Hematopoietic multipotent progenitor cell treated with erythropoietin and hydrocortisone succinate and interleukin-3 and kit ligand, for 6 days (in vitro differentiated cells): ENCODE results near the gene RABEPK.
"Not testable (repeated sequence)": the region's sequence is repeated elsewhere in the genome, so short reads cannot be mapped to it uniquely, and the experiment has no call there.

ENCODE experiments used
- DNase-seq: peaks from one replicate; pipeline ENCODE4 v3.0.0-alpha.2; 2015

The RABEPK gene

DNA sequence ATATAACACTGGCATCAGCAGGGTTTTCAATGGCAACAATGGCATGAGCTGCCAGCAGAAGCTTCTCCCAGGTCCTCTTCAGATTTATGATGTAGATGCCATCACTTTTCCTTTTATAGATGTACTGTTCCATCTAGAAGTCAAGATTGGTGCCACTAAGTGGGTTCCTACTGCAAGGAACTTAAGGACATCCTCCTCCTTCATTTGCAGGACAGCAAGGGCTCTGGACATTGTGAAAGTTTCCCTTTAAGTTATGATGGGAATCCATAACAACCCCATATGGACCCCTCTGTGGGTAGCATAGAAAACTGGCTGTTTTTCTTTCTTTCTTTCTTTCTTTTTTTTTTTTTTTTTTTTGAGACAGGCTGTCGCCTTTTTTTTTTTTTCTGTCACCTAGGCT is 4.8 kb upstream of the RABEPK start:
- not testable (repeated sequence) for DNase-seq

DNA sequence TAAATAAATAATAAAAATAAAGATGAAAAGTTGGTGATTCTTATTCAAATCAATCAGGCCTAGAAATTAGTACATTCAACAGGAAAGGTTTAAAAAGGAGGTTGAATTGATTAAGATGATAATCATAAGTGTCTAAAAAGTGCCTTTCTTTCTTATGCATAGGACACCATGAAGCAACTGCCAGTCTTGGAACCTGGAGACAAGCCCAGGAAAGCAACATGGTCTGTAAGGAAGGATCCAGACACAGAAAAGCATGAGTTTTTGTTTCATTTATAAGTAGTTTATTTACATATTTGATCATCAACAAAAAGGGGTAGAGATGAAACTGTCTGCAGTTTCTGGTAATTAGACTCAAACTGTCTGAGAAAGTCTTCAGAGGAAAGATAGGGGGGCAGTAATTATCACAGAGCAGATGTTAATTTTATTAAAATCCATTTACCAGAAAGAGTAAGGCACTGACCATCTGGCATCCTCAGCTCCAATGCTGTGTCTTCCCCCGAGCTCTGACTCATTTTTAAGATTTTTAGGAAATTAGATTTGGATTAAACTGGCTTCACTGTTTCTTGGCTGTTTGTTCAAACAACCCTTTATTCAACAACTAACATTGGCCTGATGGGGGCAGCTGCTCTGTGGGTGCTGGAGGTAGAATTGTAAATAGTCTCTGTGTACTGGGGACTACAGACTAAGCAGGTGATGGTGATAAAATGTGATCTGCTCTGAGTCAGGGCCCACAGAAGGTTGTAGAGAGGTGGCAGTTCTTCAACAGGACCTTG is 2.7 kb downstream of the RABEPK start:
- DNase-seq: peak; percentile 21

DNA sequence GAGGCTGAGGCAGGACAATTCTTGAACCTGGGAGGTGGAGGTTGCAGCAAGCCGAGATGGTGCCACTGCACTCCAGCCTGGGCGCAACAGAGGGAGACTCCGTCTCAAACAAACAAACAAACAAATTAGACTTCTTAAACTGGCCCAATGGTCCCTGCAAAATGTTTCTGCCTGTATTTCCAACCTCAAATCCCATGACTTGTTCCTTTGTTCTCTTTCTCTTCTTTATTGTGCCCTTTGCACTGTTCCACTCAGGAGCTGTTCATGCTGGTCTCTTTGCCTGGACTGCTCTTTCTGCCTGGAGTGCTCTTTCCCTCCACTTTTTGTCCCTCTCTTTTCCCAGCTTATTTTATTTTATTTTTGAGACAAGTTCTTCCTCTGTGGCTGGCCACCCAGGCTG is 4.1 kb downstream of the RABEPK start:
- DNase-seq: no peak

DNA sequence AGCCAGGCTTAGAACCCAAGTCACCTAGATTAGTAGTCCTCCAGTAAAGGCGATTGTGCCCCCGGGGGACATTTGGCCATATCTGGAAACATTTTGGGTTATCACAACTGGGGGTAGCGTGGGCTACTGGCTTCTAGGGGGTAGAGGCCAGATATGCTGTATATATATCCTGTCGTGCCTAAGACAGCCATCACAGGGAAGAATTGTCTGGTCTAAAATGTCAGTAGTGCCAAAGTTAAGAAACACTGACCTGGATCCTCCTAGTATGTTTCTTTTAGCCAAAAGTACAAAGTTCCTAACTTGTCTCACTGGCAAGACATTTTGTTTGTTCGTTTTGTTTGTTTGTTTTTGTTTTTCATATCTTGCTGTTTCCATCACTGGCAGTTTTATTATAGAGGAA is 13.8 kb downstream of the RABEPK start:
- DNase-seq: no peak

DNA sequence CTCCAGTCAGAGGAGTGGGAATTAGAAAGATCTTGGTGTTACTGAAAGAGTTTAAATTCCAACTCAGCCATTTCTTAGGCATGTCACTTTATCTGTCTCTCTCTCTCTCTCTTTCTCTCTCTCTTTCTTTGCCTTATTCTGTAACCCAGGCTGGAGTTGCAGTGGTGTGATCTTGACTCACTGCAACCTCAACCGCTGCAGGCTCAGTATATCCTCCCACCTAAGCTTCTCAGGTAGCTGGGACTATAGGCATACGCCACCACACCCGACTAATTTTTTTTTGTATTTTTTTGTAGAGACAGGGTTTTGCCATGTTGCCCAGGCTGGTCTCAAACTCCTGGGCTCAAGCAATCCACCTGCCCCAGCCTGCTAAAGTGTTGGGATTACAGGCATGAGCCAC is 18.3 kb downstream of the RABEPK start:
- no peak for DNase-seq

DNA sequence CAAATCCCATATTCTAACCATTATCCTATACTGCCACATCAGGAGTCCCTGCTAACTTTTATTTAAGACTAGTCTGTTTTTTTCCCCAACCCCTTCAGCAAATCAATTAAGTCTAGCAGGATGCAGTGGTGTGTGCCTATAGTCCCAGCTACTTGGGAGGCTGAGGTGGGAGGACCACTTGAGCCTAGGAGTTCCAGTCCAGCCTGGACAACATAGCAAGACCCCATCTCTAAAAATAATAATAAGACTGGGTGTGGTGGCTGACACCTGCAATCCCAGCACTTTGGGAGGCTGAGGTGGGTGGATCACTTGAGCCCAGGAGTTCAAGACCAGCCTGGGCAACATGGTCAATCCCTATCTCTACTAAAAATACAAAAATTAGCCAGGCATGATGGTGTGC is 24.5 kb downstream of the RABEPK start:
- DNase-seq: not testable (repeated sequence)

DNA sequence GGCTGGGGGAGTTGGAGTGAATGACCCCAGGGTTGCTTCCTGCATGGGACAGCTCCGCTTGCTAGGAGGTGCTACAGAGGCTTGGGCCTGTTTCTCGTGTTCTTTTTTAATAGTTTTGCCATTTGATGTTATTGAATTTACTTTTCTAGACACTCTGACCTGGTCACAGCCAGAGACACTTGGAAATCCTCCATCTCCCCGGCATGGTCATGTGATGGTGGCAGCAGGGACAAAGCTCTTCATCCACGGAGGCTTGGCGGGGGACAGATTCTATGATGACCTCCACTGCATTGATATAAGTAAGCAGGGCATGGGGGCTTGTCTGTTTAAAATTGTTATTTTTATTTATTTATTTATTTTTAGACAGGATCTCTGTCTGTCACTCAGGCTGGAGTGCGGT is 27.4 kb downstream of the RABEPK start:
- no peak for DNase-seq

DNA sequence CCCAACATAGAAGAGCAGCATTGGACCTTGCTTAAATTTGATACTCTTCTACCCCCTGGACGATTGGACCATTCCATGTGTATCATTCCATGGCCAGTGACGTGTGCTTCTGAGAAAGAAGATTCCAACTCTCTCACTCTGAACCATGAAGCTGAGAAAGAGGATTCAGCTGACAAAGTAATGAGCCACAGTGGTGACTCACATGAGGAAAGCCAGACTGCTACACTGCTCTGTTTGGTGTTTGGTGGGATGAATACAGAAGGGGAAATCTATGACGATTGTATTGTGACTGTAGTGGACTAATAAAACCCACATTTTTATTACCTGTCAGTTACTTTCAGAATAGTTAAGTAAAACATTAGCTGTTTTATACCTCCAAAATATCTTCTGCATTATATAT is 33.3 kb downstream of the RABEPK start:
- no peak for DNase-seq

DNA sequence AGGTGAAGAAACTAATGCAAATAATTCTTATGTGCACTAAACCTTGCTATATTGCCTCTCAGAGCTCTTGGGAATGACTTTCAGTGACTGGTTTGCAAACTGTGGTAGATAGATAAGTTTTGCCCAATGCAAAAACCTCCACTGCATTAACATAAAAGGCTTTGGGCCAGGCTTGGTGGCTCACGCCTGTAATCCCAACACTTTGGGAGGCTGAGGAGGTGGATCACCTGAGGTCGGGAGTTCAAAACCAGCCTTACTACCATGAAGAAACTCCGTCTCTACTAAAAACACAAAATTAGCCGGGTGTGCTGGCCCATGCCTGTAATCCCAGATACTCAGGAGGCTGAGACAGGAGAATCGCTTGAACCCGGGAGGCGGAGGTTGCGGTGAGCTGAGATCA is 33.8 kb downstream of the RABEPK start:
- not testable (repeated sequence) for DNase-seq

DNA sequence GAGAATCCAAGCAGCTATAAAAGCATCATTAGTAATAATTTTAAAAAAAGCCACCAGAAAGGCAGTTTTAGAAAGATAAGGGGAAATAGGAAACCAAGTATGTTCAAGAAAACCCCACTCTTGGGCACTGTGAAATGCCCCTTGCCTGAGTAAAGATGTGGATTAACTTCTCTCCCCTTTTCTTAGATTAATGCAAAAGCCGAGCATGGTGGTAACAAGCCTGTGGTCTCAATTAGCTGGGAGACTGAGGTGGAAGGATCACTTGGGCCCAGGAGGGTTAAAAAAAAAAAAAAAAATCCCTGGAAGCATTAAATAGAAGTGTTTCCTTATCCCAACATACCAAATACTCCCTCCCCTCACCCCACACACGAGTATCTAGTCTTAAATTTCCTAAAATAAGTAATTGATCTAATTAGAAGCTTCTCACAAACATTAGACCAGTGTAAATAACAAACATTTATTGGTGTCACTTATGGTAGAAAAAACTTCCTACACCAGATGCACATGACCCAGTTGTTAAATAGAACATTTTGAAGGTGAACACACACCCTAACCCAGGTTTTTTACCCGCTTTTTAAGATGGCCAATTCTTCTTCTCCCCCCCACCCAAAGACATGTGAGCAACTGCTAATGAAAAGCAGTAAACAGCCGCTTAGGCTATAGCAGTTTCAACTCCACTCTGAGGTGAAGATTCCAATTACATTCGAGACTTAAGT is 35.6 kb downstream of the RABEPK start:
- DNase-seq: no peak

DNA sequence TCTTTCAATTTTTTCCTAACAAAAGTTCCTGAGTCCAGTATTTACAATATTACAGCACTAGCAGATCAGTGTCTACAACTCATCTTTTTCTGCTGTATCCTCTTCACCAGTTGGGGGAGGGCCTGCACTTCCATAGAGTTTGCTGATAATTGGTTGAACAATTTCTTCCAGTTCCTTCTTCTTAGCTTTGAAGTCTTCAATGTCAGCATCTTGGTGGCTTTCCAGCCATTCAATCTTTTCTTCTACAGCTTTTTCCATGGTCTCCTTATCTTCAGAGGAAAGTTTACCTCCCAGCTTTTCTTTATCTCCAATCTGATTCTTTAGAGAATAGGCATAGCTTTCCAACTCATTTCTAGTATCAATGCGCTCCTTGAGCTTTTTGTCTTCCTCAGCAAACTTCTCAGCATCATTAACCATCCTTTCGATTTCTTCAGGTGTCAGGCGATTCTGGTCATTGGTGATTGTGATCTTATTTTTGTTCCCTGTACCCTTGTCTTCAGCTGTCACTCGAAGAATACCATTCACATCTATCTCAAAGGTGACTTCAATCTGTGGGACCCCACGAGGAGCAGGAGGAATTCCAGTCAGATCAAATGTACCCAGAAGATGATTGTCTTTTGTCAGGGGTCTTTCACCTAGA is 36.3 kb downstream of the RABEPK start:
- not testable (repeated sequence) for DNase-seq

DNA sequence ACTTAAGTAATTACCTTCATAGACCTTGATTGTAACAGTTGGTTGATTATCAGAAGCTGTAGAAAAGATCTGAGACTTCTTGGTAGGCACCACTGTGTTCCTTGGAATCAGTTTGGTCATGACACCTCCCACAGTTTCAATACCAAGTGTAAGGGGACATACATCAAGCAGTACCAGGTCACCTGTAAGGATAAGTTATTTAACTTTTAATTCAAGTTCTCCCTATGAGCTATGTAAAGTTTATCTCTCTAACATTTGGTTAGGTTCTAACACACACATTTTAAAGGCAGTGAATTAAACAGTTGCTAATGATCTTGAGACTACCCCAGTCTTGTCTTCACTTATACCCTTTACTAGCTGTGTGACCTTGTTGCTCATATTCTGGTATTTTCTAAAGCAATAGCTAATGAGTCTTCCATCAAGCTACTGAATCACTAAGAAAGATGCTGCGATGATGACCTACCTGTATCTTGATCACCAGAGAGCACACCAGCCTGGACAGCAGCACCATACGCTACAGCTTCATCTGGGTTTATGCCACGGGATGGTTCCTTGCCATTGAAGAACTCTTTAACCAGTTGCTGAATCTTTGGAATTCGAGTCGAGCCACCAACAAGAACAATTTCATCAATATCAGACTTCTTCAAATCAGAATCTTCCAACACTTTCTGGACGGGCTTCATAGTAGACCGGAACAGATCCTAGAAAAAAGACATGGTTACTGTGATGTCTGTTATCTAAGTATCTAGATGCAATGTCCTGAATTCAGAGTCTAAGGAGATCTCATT is 38.0 kb downstream of the RABEPK start:
- DNase-seq: no peak

DNA sequence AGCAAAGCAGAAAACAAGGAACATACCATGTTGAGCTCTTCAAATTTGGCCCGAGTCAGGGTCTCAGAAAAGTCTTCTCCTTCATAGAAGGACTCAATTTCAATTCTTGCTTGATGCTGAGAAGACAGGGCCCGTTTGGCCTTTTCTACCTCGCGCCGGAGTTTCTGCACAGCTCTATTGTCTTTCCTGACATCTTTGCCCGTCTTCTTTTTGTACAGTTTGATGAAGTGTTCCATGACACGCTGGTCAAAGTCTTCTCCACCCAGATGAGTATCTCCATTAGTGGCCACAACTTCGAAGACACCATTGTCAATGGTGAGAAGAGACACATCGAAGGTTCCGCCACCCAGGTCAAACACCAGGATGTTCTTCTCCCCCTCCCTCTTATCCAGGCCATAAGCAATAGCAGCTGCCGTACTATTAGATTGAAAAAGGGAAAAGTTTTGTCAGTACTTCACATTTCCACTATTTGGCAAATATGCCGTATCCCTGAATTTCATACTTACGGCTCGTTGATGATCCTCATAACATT is 38.6 kb downstream of the RABEPK start:
- DNase-seq: no peak

DNA sequence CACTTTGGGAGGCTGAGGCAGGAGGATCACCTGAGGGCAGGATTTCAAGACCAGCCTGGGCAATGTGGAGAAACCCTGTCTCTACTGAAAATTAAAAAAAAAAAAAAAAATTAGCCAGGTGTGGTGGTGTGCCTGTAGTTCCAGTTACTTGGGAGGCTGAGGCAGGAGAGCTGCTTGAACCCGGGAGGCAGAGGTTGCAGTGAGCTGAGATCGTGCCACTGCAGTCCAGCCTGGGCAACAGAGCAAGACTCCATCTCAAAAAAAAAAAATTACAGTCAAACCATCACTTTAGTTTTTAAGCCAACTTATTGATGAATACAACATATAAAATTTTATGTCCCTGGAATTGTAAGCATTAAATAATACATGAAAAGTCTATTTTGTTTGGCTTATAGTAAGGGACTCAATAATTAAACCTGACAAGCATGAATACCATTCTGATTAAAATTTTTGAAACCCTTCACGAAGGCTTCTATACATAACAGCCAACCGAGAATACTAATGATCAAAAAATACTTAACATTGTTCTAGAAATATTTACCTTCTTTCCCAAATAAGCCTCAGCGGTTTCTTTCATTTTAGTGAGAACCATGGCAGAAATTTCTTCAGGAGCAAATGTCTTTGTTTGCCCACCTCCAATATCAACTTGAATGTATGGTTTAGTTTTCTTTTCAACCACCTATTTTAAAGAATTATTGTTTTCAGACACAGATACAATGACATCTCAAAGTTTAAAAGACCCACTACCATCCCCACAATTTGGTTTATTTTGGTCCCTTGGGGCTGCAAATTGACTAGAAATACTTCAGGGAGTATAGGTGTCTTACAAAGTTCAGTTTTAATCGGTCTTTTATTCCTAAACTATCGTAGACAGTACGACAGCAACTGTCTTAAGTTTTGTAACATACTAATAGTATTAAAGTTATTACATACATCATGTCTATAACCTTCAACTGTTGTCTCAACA is 39.6 kb downstream of the RABEPK start:
- no peak for DNase-seq

DNA sequence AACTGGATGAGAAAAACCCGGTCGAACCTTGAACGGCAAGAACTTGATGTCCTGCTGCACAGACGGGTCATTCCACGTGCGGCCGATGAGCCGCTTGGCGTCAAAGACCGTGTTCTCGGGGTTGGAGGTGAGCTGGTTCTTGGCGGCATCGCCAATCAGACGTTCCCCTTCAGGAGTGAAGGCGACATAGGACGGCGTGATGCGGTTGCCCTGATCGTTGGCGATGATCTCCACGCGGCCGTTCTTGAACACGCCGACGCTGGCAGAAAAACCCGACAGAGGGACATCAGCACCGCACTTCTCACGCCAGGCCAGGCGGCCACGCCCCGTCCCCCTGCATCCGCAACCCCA is 40.3 kb downstream of the RABEPK start:
- DNase-seq: peak; percentile 67

DNA sequence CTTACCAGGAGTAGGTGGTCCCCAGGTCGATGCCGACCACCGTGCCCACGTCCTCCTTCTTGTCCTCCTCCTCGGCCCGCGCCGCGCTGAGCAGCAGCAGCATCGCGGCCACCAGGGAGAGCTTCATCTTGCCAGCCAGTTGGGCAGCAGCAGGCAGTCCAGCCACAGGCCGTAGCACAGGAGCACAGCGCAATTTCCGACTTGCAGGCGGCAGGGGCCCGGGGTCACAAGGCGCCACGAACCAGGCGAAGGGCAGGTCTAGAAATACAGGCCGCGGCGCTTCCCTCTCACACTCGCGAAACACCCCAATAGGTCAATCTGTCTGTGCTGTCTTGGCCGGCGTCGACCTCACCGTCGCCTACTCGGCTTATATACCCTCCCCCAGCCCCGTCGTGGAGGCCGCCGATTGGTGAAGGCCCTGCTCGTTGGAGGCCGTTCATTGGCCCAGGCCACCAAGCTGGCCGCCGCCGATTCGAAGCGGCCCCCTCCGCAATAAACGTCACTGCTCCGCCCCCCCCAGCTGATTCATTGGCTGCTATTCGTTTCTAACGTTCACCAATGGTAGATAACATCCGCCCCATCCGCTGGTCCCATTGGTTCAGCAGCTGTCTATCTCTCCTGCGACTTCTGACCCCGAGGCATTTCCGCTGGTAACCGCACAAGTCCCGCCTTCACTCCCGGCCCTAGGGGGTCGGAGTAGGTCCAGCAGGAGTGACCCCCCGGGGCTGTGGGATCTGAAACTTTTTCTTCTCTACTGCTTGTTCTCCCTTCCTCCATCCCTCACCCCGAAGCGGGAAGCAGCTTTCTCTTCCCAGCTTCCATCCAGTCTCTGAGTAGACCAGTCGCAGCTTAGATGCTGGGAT is 40.9 kb downstream of the RABEPK start, which contains the start of gene HSPA5:
Gene HSPA5, minus strand, starts transcription at position 344 of the 863 bp plus-strand sequence. Its CDS starts 217 bp downstream, at position 127.
- DNase-seq: peak; percentile 100

DNA sequence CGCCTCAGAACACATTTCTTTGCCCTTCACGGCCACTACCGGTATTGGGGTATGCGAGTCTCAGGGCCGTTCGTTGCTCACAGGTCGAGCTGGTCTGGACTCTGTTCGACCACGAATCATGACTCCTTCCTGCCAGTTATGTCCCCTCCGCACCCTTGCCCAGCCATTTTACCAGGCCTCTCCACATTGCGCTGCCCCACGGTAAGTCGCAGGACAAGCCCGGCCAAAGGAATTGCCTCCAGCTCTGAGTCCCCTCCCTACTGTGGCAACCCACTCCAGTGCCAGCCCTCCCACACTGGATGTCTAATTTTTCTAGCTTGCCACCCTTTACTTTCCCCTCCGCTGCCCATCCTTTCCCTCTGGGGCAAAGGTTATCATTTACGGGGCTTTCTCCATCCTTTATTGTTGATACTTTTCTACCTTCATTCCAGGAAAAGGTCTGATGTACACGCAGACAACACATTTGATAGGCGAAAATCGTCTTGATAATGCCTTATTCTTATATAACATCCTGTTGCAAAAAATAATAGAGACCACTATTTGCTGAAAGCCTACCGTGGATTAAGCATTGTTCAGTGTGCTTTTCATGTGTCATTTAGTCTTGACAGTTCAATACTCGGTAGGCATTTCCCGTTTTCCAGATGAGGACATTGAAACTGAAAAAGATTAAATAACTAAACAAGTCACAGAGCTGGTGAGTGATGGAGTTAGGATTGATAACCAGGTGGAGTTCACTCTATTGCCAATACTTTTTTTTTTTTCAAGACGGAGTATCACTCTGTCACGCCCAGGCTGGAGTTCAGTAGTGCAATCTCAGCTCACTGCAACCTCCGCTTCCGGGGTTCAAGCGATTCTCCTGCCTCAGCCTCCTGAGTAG is 41.8 kb downstream of the RABEPK start:
- DNase-seq: peak; percentile 11

DNA sequence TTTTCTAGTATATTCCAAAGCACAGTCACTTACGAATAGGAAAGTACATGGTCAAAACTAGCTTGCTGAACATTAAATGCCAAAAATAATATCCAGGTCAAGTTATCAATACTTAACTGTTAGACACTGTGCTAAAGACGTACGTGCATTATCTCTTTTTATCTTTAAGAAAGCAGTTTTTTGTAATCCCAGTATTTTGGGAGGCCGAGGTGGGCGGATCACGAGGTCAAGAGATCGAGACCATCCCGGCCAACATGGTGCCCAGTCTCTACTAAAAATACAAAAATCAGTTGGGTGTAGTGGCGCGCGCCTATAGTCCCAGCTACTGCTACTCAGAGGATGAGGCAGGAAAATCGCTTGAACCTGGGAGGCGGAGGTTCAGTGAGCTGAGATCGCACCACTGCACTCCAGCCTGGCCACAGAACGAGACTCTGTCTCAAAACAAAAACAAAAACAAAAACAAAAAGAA is 43.5 kb downstream of the RABEPK start:
- no peak for DNase-seq

DNA sequence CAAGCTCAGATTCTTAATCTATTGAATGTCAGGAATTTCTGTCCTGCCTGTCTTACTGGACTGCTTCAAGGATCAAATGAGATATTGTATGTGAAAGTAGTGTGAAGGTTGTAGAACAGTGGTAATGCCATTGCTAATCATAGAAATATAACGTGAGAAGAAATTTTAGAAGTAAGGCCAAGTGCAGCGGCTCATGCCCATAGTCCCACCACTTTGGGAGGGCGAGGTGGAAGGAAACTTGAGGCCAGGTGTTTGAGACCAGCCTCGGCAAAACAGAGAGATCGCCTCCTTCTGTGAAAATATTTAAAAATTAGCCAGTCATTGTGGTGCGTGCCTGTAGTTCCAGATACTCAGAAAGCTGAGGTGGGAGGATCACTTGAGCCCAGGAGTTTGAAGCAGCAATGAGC is 45.9 kb downstream of the RABEPK start:
- peak; percentile 11 for DNase-seq
